Limb (tissue), 2 donors: ENCODE data around the gene CDK3.
A peak's percentile ranks its signal among the peaks of the same experiment; 100 is the strongest.

Experiments used
- DNase-seq, 2 donors: peaks; one replicate each; pipeline ENCODE4 v3.0.0-alpha.2; 2016; ENCODE audit errors: extremely low spot score in 2 of 2

CDK3 gene

GRCh38 chr17:76014100-76014924 is 13.7 kb downstream of the CDK3 start:
- peak; percentile 30 to 83 for DNase-seq

GRCh38 chr17:76014925-76015261 is 14.2 kb downstream of the CDK3 start:
- no peak for DNase-seq

GRCh38 chr17:76017481-76018339 is 17.1 kb downstream of the CDK3 start:
- no peak for DNase-seq

GRCh38 chr17:76018340-76018680 is 17.7 kb downstream of the CDK3 start:
- DNase-seq: no peak

- no peak for DNase-seq
Measured at GRCh38 chr17:76018801-76019200, 18.1 kb downstream of the CDK3 start.

- DNase-seq: no peak
Measured at GRCh38 chr17:76019833-76020467, 19.3 kb downstream of the CDK3 start.

GRCh38 chr17:76022285-76022684 is 21.6 kb downstream of the CDK3 start:
- no peak for DNase-seq

- no peak for DNase-seq
Measured at GRCh38 chr17:76022973-76023899, 22.6 kb downstream of the CDK3 start.

- DNase-seq: no peak
Measured at GRCh38 chr17:76023900-76024237, 23.2 kb downstream of the CDK3 start.

- DNase-seq: no peak
Measured at GRCh38 chr17:76024353-76024752, 23.7 kb downstream of the CDK3 start.

GRCh38 chr17:76025294-76025693 is 24.6 kb downstream of the CDK3 start:
- no peak for DNase-seq

- no peak for DNase-seq
Measured at GRCh38 chr17:76026714-76027158, 26.1 kb downstream of the CDK3 start.

GRCh38 chr17:76027159-76027839 is 26.6 kb downstream of the CDK3 start, which contains the start of gene EVPL:
EVPL (minus strand) TSS chr17:76027306; CDS start chr17:76027198, 108 bp downstream.
- no peak for DNase-seq

GRCh38 chr17:76032073-76032779 is 31.6 kb downstream of the CDK3 start:
- DNase-seq: no peak

- DNase-seq: no peak
Measured at GRCh38 chr17:76032780-76033108, 32.1 kb downstream of the CDK3 start.

GRCh38 chr17:76033139-76033538 is 32.5 kb downstream of the CDK3 start:
- DNase-seq: no peak

GRCh38 chr17:76034428-76035350 is 34.0 kb downstream of the CDK3 start:
- DNase-seq: no peak

GRCh38 chr17:76036497-76037261 is 36.0 kb downstream of the CDK3 start:
- no peak for DNase-seq
